ENCODE data around the gene LEO1.

Gene LEO1

DNA sequence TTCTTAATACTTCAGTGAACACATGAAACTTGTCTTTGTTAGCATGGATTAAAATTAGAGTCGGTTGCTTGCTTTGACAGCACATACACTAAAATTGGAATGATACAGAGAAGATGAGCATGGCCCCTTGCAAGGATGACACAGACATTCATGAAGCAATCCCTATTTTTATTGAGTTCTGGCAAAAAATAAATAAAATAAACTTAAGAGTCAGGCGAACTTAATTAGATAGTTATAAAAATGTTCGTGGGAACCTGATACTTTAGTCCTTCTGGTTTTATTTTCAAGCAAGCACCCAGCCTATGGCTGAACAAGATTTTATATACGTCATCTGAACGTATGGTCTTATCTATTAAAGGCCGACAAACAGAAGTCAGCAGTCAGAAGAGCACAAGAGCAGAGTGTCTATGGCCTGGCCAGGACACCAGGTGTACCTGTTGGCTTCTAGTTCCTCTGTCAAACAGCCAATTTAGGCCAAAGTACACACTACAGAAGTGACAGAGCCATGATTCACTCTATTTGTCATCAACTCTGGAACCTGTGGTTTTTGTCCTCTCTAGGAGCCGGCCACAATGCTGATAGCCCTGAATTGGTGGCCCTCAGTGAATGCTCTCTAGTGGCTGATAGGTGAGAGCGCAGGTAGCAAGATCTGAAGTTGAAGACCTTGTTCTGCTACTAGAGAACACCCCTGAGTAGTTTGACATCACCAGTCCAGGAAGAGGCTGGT, 64.3 kb downstream of the LEO1 start:
- H3K79me2 ChIP-seq (ENCODE audit: insufficient read depth, low read length): no peaks in the 10 kb centered on the region
- no peaks in the 10 kb centered on the region for H3F3A ChIP-seq (ENCODE audit: insufficient read depth)
- H3K36me3 ChIP-seq (ENCODE audit: low read length): peaks cover 4% of the 10 kb centered on the region; the same call in 1 of the 2 replicates
- H3K9ac ChIP-seq (ENCODE audit: low read length): no peak overlapping the region
- H3K4me3 ChIP-seq (ENCODE audit: insufficient read depth, low read length, poor library complexity, severe bottlenecking): no peak overlapping the region
- H4K20me1 ChIP-seq (ENCODE audit: low read depth, low read length): no peaks in the 10 kb centered on the region
- H3K9me2 ChIP-seq (replicated peaks; ENCODE audit: insufficient read depth, low read length): no peaks in the 10 kb centered on the region
- no peaks in the 10 kb centered on the region for H3K9me3 ChIP-seq (ENCODE audit: insufficient read depth, low read length)
- no peak overlapping the region for H3K27ac ChIP-seq (ENCODE audit: low read depth, low read length)
- no peak overlapping the region for H2AFZ ChIP-seq (ENCODE audit: low read depth, low read length, severe bottlenecking)
- H3K27me3 ChIP-seq (ENCODE audit: low read length): no peaks in the 10 kb centered on the region
- TF ChIP-seq CTCF (IDR thresholded peaks at IDR 0.05; ENCODE audit: insufficient read depth, low read length, poor library complexity, severe bottlenecking) (no peak), EZH2phosphoT487 (conservative IDR thresholded peaks at IDR 0.05; ENCODE audit: low read length) (no peak)
- no peak overlapping the region for H3K4me2 ChIP-seq (ENCODE audit: low read depth, low read length, poor library complexity, severe bottlenecking)

DNA sequence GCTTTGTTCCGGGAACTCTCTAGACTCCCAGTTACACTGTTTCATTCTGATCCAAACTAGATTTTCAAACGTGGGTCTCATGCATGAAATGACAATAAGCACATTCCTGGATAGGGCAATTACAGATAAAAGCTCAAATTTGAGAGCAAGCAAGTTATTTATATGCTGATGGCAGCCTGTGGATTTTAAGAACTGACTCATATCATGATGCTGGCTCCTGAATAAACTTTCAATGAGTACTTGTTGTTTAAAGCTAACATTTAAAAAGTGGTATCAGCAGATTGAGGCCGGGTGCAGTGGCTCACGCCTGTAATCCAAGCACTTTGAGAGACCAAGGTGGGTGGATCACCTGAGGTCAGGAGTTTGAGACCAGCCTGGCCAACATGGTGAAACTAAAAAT, 66.6 kb downstream of the LEO1 start:
- Histone ChIP-seq H3K9ac (ENCODE audit: low read length) (no peak overlapping the region), H3F3A (ENCODE audit: insufficient read depth) (no peaks in the 10 kb centered on the region), H3K4me3 (ENCODE audit: insufficient read depth, low read length, poor library complexity, severe bottlenecking) (no peak overlapping the region), H3K27ac (ENCODE audit: low read depth, low read length) (no peak overlapping the region), H3K4me2 (ENCODE audit: low read depth, low read length, poor library complexity, severe bottlenecking) (no peak overlapping the region), H3K9me3 (ENCODE audit: insufficient read depth, low read length) (no peaks in the 10 kb centered on the region), H4K20me1 (ENCODE audit: low read depth, low read length) (no peaks in the 10 kb centered on the region), H2AFZ (ENCODE audit: low read depth, low read length, severe bottlenecking) (no peak overlapping the region), H3K79me2 (ENCODE audit: insufficient read depth, low read length) (no peaks in the 10 kb centered on the region), H3K36me3 (ENCODE audit: low read length) (peaks cover 7% of the 10 kb centered on the region; the same call in 1 of the 2 replicates), H3K9me2 (replicated peaks; ENCODE audit: insufficient read depth, low read length) (no peaks in the 10 kb centered on the region), H3K27me3 (ENCODE audit: low read length) (no peaks in the 10 kb centered on the region)
- TF ChIP-seq CTCF (IDR thresholded peaks at IDR 0.05; ENCODE audit: insufficient read depth, low read length, poor library complexity, severe bottlenecking) (no peak), EZH2phosphoT487 (conservative IDR thresholded peaks at IDR 0.05; ENCODE audit: low read length) (no peak)

DNA sequence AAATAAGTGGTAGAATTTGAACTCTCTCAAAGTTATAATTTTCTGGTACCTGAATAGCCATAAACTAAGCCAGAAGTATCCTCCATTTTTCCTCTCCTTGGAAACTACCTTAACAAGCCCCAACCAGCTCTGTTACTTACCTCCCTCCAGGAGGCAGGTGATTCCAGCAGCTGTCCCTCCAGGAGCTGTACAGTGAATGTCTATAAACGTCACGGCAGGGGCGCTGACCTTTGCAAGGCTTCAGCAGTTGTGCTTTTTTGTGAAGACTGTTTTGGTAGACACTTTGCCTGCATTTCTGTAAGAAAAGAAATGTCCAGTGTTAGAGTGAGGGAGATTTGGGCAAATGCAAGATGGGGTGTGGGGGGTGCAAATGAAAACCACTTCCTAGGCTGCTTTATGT, 67.2 kb downstream of the LEO1 start:
- Histone ChIP-seq H4K20me1 (ENCODE audit: low read depth, low read length) (no peaks in the 10 kb centered on the region), H3K9ac (ENCODE audit: low read length) (no peak overlapping the region), H3K36me3 (ENCODE audit: low read length) (peaks cover 7% of the 10 kb centered on the region; the same call in 1 of the 2 replicates), H3K27ac (ENCODE audit: low read depth, low read length) (no peak overlapping the region), H3K4me3 (ENCODE audit: insufficient read depth, low read length, poor library complexity, severe bottlenecking) (no peak overlapping the region), H2AFZ (ENCODE audit: low read depth, low read length, severe bottlenecking) (no peak overlapping the region), H3F3A (ENCODE audit: insufficient read depth) (no peaks in the 10 kb centered on the region), H3K79me2 (ENCODE audit: insufficient read depth, low read length) (no peaks in the 10 kb centered on the region), H3K4me2 (ENCODE audit: low read depth, low read length, poor library complexity, severe bottlenecking) (no peak overlapping the region), H3K27me3 (ENCODE audit: low read length) (no peaks in the 10 kb centered on the region), H3K9me2 (replicated peaks; ENCODE audit: insufficient read depth, low read length) (no peaks in the 10 kb centered on the region), H3K9me3 (ENCODE audit: insufficient read depth, low read length) (no peaks in the 10 kb centered on the region)
- no peak for TF ChIP-seq CTCF (IDR thresholded peaks at IDR 0.05; ENCODE audit: insufficient read depth, low read length, poor library complexity, severe bottlenecking)

All from SU-DHL-6 (cell line).